HepG2 (cell line): ENCODE data around the gene TM4SF5. TPM values are rescaled to one million over a fixed set of nuclear protein-coding genes. Genes with fewer than 3 reads are reported as not detected.
A peak's percentile ranks its signal among the peaks of the same experiment; 100 is the strongest.

Experiments
- ATAC-seq: fragments of 200-7000 bp; cut with Tn5 transposase; 3 replicates; pipeline ENCODE4 v1.9.1; 2020; ENCODE audit warnings: mild to moderate bottlenecking, moderate library complexity
- BruUV-seq: library from RNA; stranded (reverse); fragments of 400-500 nt; replicated peaks from 2 replicates; lab custom pipeline; 2021; lab: Mats Ljungman, UMichigan
- CTCF ChIA-PET: fragments of 300-600 bp; formaldehyde crosslinking; extraction: SDS; loops from one replicate; lab custom pipeline; 2021; ENCODE audit warnings: low total read pairs, inconsistent platforms, low intra/inter-chr PET ratio; lab: Yijun Ruan, JAX
- POLR2A ChIA-PET: fragments of 350-600 bp; sonication (Branson Sonifier 250); formaldehyde crosslinking; loops from one replicate; lab custom pipeline; 2020; ENCODE audit warnings: antibody characterized with exemption, inconsistent platforms; lab: Yijun Ruan, JAX
- DNase-seq: peaks from one replicate; pipeline ENCODE4 v3.0.0-alpha.2; 2015; ENCODE audit warnings: low spot score
- FAIRE-seq: peaks from 3 replicates; lab custom pipeline; 2011; peaks lifted over from hg19 to GRCh38; lab: Jason Lieb, UNC
- H2AFZ ChIP-seq: one replicate; pipeline ENCODE4 v1.6.1; 2011; ENCODE audit warnings: low read length, inconsistent platforms
- H3K27ac ChIP-seq: fragments of 300-600 bp; 3 replicates; pipeline ENCODE4 v1.8.0; 2011; ENCODE audit warnings: mixed run types, mild to moderate bottlenecking, mixed read lengths, low read length, inconsistent platforms; ENCODE audit not compliant: insufficient read depth; ENCODE audit errors: extremely low read length
- H3K27me3 ChIP-seq, 2 experiments: fragments of 200-600 bp in 1 of 2; 2 replicates in 1 of 2; 3 replicates in 1 of 2; pipeline versions ENCODE4 v1.6.0 to v1.8.0; 2011; ENCODE audit warnings: low read length in 2 of 2, mild to moderate bottlenecking in 2 of 2, moderate library complexity in 2 of 2, inconsistent platforms in 1 of 2; ENCODE audit not compliant: insufficient read depth in 2 of 2, control insufficient read depth in 1 of 2
- H3K36me3 ChIP-seq, 2 experiments: fragments of 200-600 bp in 1 of 2; replicated peaks in 1 of 2; 2 replicates in 1 of 2; 3 replicates in 1 of 2; pipeline versions ENCODE4 v1.5.1 to v1.8.0; 2011; ENCODE audit warnings: low read length in 2 of 2, inconsistent platforms in 1 of 2; ENCODE audit not compliant: insufficient read depth in 2 of 2, control insufficient read depth in 1 of 2
- H3K4me1 ChIP-seq: 2 replicates; pipeline ENCODE4 v1.5.1; 2012; ENCODE audit warnings: low read length, inconsistent platforms; ENCODE audit not compliant: insufficient read depth
- H3K4me2 ChIP-seq: 2 replicates; pipeline ENCODE4 v1.6.0; 2011; ENCODE audit warnings: low read depth, low read length, inconsistent platforms
- H3K4me3 ChIP-seq, 3 experiments: fragments of 200-600 bp in 1 of 3; sonication (generic), shearing (Covaris generic) in 1 of 3; replicated peaks in 1 of 3; 2 replicates each; pipeline ENCODE4 v1.5.1; 2011 to 2016; ENCODE audit warnings: low read length in 3 of 3, inconsistent platforms in 2 of 3, low read depth in 2 of 3, mild to moderate bottlenecking in 2 of 3, control low read depth in 1 of 3, mixed read lengths in 1 of 3; ENCODE audit not compliant: insufficient read depth in 1 of 3
- H3K79me2 ChIP-seq: one replicate; pipeline ENCODE4 v1.6.1; 2011; ENCODE audit warnings: low read length, inconsistent platforms; ENCODE audit not compliant: insufficient read depth
- H3K9ac ChIP-seq: 2 replicates; pipeline ENCODE4 v1.6.0; 2011; ENCODE audit warnings: mild to moderate bottlenecking, low read depth, low read length, inconsistent platforms; ENCODE audit not compliant: insufficient read depth
- H3K9me3 ChIP-seq: 2 replicates; pipeline ENCODE4 v1.5.1; 2012; ENCODE audit warnings: mild to moderate bottlenecking, low read length
- H4K20me1 ChIP-seq: 2 replicates; pipeline ENCODE4 v1.6.0; 2011; ENCODE audit warnings: inconsistent platforms, mild to moderate bottlenecking, low read length, moderate library complexity; ENCODE audit not compliant: insufficient read depth
- ADNP ChIP-seq: sonication (generic); formaldehyde crosslinking; IDR thresholded peaks from 2 replicates; pipeline ENCODE4 v1.4.0; 2020; ENCODE audit warnings: missing genetic modification reagents
- ARHGAP35 ChIP-seq: sonication (generic); formaldehyde crosslinking; IDR thresholded peaks from 2 replicates; pipeline ENCODE4 v1.9.0; 2022; ENCODE audit warnings: mild to moderate bottlenecking, inconsistent platforms, moderate library complexity, missing genetic modification reagents, borderline replicate concordance
- GZF1 ChIP-seq: sonication (generic); formaldehyde crosslinking; IDR thresholded peaks from 2 replicates; pipeline ENCODE4 v1.5.1; 2020; ENCODE audit warnings: mild to moderate bottlenecking, missing genetic modification reagents
- HNRNPL ChIP-seq: fragments of 200-400 bp; formaldehyde crosslinking; IDR thresholded peaks from 2 replicates; pipeline ENCODE4 v1.6.1; 2017; ENCODE audit warnings: mild to moderate bottlenecking, low read depth, low read length
- SMAD1 ChIP-seq: sonication (generic); formaldehyde crosslinking; IDR thresholded peaks from 2 replicates; pipeline ENCODE4 v1.4.0; 2020; ENCODE audit warnings: missing genetic modification reagents, low read depth, mild to moderate bottlenecking, borderline replicate concordance
- TSC22D2 ChIP-seq: sonication (generic); formaldehyde crosslinking; IDR thresholded peaks from 2 replicates; pipeline ENCODE4 v1.5.1; 2020; ENCODE audit warnings: missing genetic modification reagents, mild to moderate bottlenecking, borderline replicate concordance
- ZNF768 ChIP-seq: sonication (generic); formaldehyde crosslinking; IDR thresholded peaks from 2 replicates; pipeline ENCODE4 v1.4.0; 2020; ENCODE audit warnings: missing genetic modification reagents
- ZZZ3 ChIP-seq: sonication (generic); formaldehyde crosslinking; IDR thresholded peaks from 2 replicates; pipeline ENCODE4 v1.4.0; 2020; ENCODE audit warnings: missing genetic modification reagents, mild to moderate bottlenecking, borderline replicate concordance
- WGBS: methylation state at CpG from one replicate; pipeline ENCODE4 v1.1.6; 2017; ENCODE audit warnings: low lambda C conversion rate; 5-methylcytosine and 5-hydroxymethylcytosine counted together
- in situ Hi-C: cut with HindIII; loops from 2 replicates; pipeline ENCODE4 v1.10.0; 2017; ENCODE audit warnings: low pct_unique_long_range_greater_than_20kb; ENCODE audit not compliant: extremely low pct_ligation_motif_present
- intact Hi-C: fragments of 100-400 bp; cut with micrococcal nuclease; formaldehyde crosslinking; loops from one replicate; pipeline ENCODE4 v1.10.0; 2022; ENCODE audit not compliant: unreplicated experiment
- polyA plus RNA-seq, 8 experiments: library from polyadenylated mRNA; depleted of rRNA in 3 of 8; stranded (reverse) in 7 of 8; unstranded in 1 of 8; fragments of >200 nt; fragmentation: Illumina TruSeq in 4 of 8; extraction: Trizol in 4 of 8; gene quantifications; 2 replicates each; pipeline versions ENCODE4 v1.2.1 to v1.2.3, GENCODE V29; 2011 to 2016; ENCODE audit warnings: low read depth in 4 of 8, missing spikeins in 1 of 8, mixed read lengths in 1 of 8; ENCODE audit not compliant: insufficient read depth in 1 of 8
- total RNA-seq, 5 experiments: library from RNA; depleted of rRNA; stranded (reverse); fragments of >200 nt; fragmentation: Illumina TruSeq; extraction: Trizol; gene quantifications; 2 replicates each; pipeline ENCODE4 v1.2.3, GENCODE V29; 2016; ENCODE audit warnings: low read depth in 1 of 5
- TF ChIP-seq, protein P1 (sequence below): sonication (generic); formaldehyde crosslinking; IDR thresholded peaks from 2 replicates; pipeline ENCODE4 v1.4.0; 2020; ENCODE audit warnings: mild to moderate bottlenecking, missing genetic modification reagents
- TF ChIP-seq, protein P2 (sequence below): sonication (generic); formaldehyde crosslinking; IDR thresholded peaks from 2 replicates; pipeline ENCODE4 v1.5.0; 2020; ENCODE audit warnings: missing genetic modification reagents
- TF ChIP-seq, protein P3 (sequence below): sonication (generic); formaldehyde crosslinking; IDR thresholded peaks from 2 replicates; pipeline ENCODE4 v1.4.0; 2020; ENCODE audit warnings: missing genetic modification reagents, borderline replicate concordance

The TM4SF5 gene
- total and polyA plus RNA-seq, 2 of the 13 experiments (the other 11 are each of a cell fraction or from before 2014, with no cell fraction given), result 30.1 to 126 TPM

DNA sequence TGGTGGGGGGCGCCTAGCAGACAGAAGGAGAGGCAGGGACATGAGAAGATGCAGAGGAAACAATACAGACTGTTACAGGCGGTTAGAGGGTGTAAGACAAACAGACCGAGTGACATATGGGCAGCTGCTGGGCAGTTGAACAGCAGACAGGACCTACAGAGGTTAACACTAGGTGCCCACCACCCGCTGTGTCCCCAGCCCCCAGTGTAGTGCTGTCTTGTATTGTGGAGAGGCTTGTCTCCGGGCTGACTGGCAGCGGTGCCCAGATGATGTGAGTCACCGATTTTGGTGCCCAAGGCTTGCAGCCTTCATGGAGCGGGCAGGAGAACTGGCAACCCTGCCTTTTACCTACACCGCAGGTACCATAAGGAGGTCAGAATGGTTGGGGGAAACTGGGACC is 29.6 kb upstream of the TM4SF5 start:
- CTCF ChIA-PET, result no interaction called here
- Histone ChIP-seq H3K27ac (no peak overlapping the region), H2AFZ (no peak overlapping the region), H4K20me1 (no peaks in the 10 kb centered on the region), H3K27me3 (peaks cover 2 to 24% of the 10 kb centered on the region in 2 experiments; a peak in 3 of 5 replicates), H3K4me1 (peaks cover 66% of the 10 kb centered on the region), H3K36me3 (no peaks in the 10 kb centered on the region; a peak in 1 of 5 replicates), H3K9me3 (no peaks in the 10 kb centered on the region), H3K9ac (no peak overlapping the region), H3K4me2 (no peak overlapping the region), H3K79me2 (no peaks in the 10 kb centered on the region), H3K4me3 (no peak overlapping the region)
- intact Hi-C loops (no loop called here), in situ Hi-C loops (no loop called here)
- POLR2A ChIA-PET, result interaction anchor here (1.1 to 3.8 kb wide), 4 partner anchors 32 to 48 kb away, joined by 3 to 14 read pairs (median 3); partner anchors contain the start of genes ARRB2 and GLTPD2
- no peak for TF ChIP-seq SMAD1 (CRISPR knock-in tag)
- no peak for TF ChIP-seq ZNF768 (CRISPR knock-in tag)
- TF ChIP-seq HNRNPL, result 0 out of 2 replicates have a peak, but pooled peaks have one; percentile 35
- TF ChIP-seq ARHGAP35, result no peak
- no TSS peak for BruUV-seq
- DNase-seq (no peak), FAIRE-seq (no peak), ATAC-seq (no peak)
- 75% methylated on average over 7 of the region's 9 CpGs for WGBS

DNA sequence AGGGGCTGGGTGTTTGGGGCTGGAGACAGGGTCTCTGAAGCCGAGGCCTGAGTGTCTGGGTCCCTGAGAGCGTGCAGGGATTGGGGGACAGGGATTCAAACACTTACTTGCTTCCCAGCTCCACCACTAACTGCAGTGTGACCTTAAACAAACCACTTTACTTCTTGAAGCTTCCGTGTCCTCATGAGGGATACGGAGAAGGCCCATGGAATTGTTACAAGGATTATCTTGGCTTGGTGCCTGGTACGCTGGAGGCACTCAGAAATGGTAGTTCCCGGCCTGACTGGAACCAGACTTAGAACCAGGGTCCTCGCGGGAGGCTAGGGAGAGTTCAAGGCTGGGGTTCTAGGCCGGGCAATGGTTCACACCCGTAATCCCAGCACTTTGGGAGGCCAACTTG is 29.1 kb upstream of the TM4SF5 start:
- H3K27me3 ChIP-seq, result peaks cover 2 to 24% of the 10 kb centered on the region in 2 experiments; a peak in 3 of 5 replicates
- H3K9ac ChIP-seq, result no peak overlapping the region
- H3K79me2 ChIP-seq, result no peaks in the 10 kb centered on the region
- WGBS, result 33% methylated on average over 7 of the region's 10 CpGs
- peaks cover 67% of the 10 kb centered on the region for H3K4me1 ChIP-seq
- ChIA-PET CTCF (no interaction called here), POLR2A (interaction anchor here (1.1 to 3.8 kb wide), 2 partner anchors 36 to 45 kb away, joined by 3 to 14 read pairs; partner anchors contain the start of gene GLTPD2)
- BruUV-seq, result no TSS peak
- H3K27ac ChIP-seq, result no peak overlapping the region
- in situ Hi-C loops (no loop called here), intact Hi-C loops (no loop called here)
- H3K4me3 ChIP-seq, result no peak overlapping the region
- no peaks in the 10 kb centered on the region; a peak in 1 of 5 replicates for H3K36me3 ChIP-seq
- no peak for FAIRE-seq
- DNase-seq, result no peak
- H4K20me1 ChIP-seq, result no peaks in the 10 kb centered on the region
- H3K4me2 ChIP-seq, result peak overlapping the region; percentile 31; the same call in 1 of the 2 replicates
- no peak overlapping the region for H2AFZ ChIP-seq
- no peak for ATAC-seq
- no peaks in the 10 kb centered on the region for H3K9me3 ChIP-seq
- TF ChIP-seq TSC22D2 (no peak), ADNP (CRISPR knock-in tag) (no peak), HNRNPL (no peak), ZZZ3 (no peak), GZF1 (no peak)
- TF ChIP-seq, protein P1, sequence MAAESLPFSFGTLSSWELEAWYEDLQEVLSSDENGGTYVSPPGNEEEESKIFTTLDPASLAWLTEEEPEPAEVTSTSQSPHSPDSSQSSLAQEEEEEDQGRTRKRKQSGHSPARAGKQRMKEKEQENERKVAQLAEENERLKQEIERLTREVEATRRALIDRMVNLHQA (CRISPR knock-in tag), result no peak
- TF ChIP-seq, protein P2, sequence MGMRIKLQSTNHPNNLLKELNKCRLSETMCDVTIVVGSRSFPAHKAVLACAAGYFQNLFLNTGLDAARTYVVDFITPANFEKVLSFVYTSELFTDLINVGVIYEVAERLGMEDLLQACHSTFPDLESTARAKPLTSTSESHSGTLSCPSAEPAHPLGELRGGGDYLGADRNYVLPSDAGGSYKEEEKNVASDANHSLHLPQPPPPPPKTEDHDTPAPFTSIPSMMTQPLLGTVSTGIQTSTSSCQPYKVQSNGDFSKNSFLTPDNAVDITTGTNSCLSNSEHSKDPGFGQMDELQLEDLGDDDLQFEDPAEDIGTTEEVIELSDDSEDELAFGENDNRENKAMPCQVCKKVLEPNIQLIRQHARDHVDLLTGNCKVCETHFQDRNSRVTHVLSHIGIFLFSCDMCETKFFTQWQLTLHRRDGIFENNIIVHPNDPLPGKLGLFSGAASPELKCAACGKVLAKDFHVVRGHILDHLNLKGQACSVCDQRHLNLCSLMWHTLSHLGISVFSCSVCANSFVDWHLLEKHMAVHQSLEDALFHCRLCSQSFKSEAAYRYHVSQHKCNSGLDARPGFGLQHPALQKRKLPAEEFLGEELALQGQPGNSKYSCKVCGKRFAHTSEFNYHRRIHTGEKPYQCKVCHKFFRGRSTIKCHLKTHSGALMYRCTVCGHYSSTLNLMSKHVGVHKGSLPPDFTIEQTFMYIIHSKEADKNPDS (CRISPR knock-in tag), result no peak
- TF ChIP-seq, protein P3, sequence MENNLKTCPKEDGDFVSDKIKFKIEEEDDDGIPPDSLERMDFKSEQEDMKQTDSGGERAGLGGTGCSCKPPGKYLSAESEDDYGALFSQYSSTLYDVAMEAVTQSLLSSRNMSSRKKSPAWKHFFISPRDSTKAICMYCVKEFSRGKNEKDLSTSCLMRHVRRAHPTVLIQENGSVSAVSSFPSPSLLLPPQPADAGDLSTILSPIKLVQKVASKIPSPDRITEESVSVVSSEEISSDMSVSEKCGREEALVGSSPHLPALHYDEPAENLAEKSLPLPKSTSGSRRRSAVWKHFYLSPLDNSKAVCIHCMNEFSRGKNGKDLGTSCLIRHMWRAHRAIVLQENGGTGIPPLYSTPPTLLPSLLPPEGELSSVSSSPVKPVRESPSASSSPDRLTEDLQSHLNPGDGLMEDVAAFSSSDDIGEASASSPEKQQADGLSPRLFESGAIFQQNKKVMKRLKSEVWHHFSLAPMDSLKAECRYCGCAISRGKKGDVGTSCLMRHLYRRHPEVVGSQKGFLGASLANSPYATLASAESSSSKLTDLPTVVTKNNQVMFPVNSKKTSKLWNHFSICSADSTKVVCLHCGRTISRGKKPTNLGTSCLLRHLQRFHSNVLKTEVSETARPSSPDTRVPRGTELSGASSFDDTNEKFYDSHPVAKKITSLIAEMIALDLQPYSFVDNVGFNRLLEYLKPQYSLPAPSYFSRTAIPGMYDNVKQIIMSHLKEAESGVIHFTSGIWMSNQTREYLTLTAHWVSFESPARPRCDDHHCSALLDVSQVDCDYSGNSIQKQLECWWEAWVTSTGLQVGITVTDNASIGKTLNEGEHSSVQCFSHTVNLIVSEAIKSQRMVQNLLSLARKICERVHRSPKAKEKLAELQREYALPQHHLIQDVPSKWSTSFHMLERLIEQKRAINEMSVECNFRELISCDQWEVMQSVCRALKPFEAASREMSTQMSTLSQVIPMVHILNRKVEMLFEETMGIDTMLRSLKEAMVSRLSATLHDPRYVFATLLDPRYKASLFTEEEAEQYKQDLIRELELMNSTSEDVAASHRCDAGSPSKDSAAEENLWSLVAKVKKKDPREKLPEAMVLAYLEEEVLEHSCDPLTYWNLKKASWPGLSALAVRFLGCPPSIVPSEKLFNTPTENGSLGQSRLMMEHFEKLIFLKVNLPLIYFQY (CRISPR knock-in tag), result no peak
